H1 (cell line): ENCODE data around the gene BAK1.

Experiments used
- EGR1 ChIP-seq: IDR thresholded peaks from 2 replicates; pipeline ENCODE4 v1.6.1; 2011; ENCODE audit warnings: low read depth, low read length, borderline replicate concordance
- EZH2 ChIP-seq: fragments of 200-600 bp; sonication (generic); IDR thresholded peaks from 2 replicates; pipeline ENCODE4 v1.7.1; 2012; ENCODE audit warnings: low read depth, mild to moderate bottlenecking, moderate library complexity, low read length, inconsistent platforms; ENCODE audit not compliant: severe bottlenecking
- FOSL1 ChIP-seq: IDR thresholded peaks from 2 replicates; pipeline ENCODE4 v1.6.1; 2011; ENCODE audit warnings: mild to moderate bottlenecking, low read depth, low read length, moderate library complexity; ENCODE audit not compliant: insufficient read depth
- JUN ChIP-seq: IDR thresholded peaks from 2 replicates; pipeline ENCODE4 v1.6.1; 2011; ENCODE audit warnings: low read depth, mild to moderate bottlenecking, improper control_type of control experiment, low read length
- PHF8 ChIP-seq: fragments of 200-600 bp; sonication (generic); conservative IDR thresholded peaks from 2 replicates; pipeline ENCODE4 v1.7.1; 2012; ENCODE audit warnings: low read depth, mild to moderate bottlenecking, inconsistent platforms, low read length, moderate library complexity
- POLR2A ChIP-seq, 2 experiments: IDR thresholded peaks; 1 replicate in 1 of 2; 2 replicates in 1 of 2; pipeline ENCODE4 v1.6.1; 2011; ENCODE audit warnings: low read depth in 2 of 2, low read length in 2 of 2, mild to moderate bottlenecking in 2 of 2; ENCODE audit errors: control extremely low read depth in 1 of 2
- POLR2AphosphoS5 ChIP-seq: IDR thresholded peaks from 2 replicates; pipeline ENCODE4 v1.6.1; 2011; ENCODE audit warnings: low read depth, low read length
- SIN3A ChIP-seq, 2 experiments: IDR thresholded peaks in 1 of 2; conservative IDR thresholded peaks in 1 of 2; 2 replicates each; pipeline ENCODE4 v1.6.1; 2011 to 2012; ENCODE audit warnings: low read length in 2 of 2, improper control_type of control experiment in 1 of 2, low read depth in 1 of 2, mild to moderate bottlenecking in 1 of 2
- SIX5 ChIP-seq: IDR thresholded peaks from 2 replicates; pipeline ENCODE4 v1.6.1; 2011; ENCODE audit warnings: mild to moderate bottlenecking, low read depth, low read length
- SP2 ChIP-seq: IDR thresholded peaks from 2 replicates; pipeline ENCODE4 v1.6.1; 2012; ENCODE audit warnings: mild to moderate bottlenecking, low read length, inconsistent platforms
- TAF1 ChIP-seq: IDR thresholded peaks from 2 replicates; pipeline ENCODE4 v1.6.1; 2011; ENCODE audit warnings: mild to moderate bottlenecking, low read depth, low read length
- TBP ChIP-seq: IDR thresholded peaks from 2 replicates; pipeline ENCODE4 v1.6.1; 2011; ENCODE audit warnings: low read depth, low read length, improper control_type of control experiment
- YY1 ChIP-seq: IDR thresholded peaks from 2 replicates; pipeline ENCODE4 v1.6.1; 2011; ENCODE audit warnings: low read depth, mild to moderate bottlenecking, low read length
- TF ChIP-seq, protein P1 (sequence below), 3 experiments: IDR thresholded peaks; 1 replicate in 2 of 3; 2 replicates in 1 of 3; pipeline versions ENCODE4 v1.5.1 to v1.6.1; 2011; ENCODE audit warnings: low read length in 3 of 3, mild to moderate bottlenecking in 3 of 3, inconsistent platforms in 2 of 3, low read depth in 1 of 3, moderate library complexity in 1 of 3; ENCODE audit not compliant: insufficient read depth in 1 of 3; ENCODE audit errors: control extremely low read depth in 1 of 3

DNA sequence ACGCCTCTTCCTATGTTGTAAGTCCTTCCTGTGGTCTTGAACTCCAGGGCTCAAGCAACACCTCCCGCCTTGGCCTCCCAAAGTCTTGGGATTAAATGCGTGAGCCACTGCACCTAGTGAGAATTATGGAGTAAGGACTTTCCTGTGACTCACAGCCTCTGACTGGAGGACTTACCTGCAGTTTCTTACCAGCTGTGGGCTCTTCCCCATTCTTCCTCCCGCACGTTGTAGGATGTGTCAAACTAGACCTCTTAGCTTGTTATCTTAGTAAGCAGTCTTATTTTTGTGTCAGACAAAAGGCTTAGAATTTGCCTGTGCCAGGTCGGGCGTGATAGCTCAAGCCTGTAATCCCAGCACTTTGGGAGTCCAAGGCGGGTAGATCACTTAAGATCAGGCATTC is 30.9 kb downstream of the BAK1 start:
- TF ChIP-seq SIN3A (conservative IDR thresholded peaks at IDR 0.05 in 1 of 2, IDR thresholded peaks at IDR 0.05 in 1 of 2; ENCODE audit: low read depth in 1 of 2, low read length in 2 of 2) (no peak), FOSL1 (no peak), SP2 (no peak), TAF1 (no peak), YY1 (no peak), EZH2 (no peak), EGR1 (no peak), POLR2A (IDR thresholded peaks at IDR 0.05; ENCODE audit: control extremely low read depth in 1 of 2, low read depth in 2 of 2, low read length in 2 of 2) (no peak), PHF8 (no peak), SIX5 (no peak), TBP (no peak), JUN (no peak), POLR2AphosphoS5 (no peak)
- TF ChIP-seq, protein P1, sequence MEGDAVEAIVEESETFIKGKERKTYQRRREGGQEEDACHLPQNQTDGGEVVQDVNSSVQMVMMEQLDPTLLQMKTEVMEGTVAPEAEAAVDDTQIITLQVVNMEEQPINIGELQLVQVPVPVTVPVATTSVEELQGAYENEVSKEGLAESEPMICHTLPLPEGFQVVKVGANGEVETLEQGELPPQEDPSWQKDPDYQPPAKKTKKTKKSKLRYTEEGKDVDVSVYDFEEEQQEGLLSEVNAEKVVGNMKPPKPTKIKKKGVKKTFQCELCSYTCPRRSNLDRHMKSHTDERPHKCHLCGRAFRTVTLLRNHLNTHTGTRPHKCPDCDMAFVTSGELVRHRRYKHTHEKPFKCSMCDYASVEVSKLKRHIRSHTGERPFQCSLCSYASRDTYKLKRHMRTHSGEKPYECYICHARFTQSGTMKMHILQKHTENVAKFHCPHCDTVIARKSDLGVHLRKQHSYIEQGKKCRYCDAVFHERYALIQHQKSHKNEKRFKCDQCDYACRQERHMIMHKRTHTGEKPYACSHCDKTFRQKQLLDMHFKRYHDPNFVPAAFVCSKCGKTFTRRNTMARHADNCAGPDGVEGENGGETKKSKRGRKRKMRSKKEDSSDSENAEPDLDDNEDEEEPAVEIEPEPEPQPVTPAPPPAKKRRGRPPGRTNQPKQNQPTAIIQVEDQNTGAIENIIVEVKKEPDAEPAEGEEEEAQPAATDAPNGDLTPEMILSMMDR (IDR thresholded peaks at IDR 0.05; ENCODE audit: control extremely low read depth in 1 of 3, insufficient read depth in 1 of 3, low read depth in 1 of 3, low read length in 3 of 3), result no peak
